ENCODE measurements around the gene MYO10.

Gene MYO10

DNA sequence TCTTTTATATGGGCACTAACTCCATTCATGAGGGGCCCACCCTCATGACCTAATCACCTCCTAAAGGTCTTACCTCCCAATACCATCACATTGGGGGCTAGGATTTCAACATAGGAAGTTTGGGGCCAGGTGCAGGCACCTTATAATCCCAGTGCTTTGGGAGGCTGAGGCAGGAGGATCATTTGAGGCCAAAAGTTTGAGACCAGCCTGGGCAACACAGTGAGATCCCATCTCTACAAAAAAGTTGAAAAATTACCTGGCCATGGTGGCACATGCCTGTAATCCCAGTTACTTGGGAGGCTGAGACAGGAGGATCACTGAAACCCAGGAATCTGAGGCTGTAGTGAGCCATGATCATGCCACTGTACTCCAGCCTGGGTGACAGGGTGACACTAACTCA lies 76.7 kb downstream of the MYO10 start:
- TF ChIP-seq, protein P1, sequence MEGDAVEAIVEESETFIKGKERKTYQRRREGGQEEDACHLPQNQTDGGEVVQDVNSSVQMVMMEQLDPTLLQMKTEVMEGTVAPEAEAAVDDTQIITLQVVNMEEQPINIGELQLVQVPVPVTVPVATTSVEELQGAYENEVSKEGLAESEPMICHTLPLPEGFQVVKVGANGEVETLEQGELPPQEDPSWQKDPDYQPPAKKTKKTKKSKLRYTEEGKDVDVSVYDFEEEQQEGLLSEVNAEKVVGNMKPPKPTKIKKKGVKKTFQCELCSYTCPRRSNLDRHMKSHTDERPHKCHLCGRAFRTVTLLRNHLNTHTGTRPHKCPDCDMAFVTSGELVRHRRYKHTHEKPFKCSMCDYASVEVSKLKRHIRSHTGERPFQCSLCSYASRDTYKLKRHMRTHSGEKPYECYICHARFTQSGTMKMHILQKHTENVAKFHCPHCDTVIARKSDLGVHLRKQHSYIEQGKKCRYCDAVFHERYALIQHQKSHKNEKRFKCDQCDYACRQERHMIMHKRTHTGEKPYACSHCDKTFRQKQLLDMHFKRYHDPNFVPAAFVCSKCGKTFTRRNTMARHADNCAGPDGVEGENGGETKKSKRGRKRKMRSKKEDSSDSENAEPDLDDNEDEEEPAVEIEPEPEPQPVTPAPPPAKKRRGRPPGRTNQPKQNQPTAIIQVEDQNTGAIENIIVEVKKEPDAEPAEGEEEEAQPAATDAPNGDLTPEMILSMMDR (IDR thresholded peaks at IDR 0.05; ENCODE audit: low read depth, low read length), result no peak
- no peak for DNase-seq (ENCODE audit: low read depth in 2 of 2)
- no peak overlapping the region for H3K4me3 ChIP-seq (replicated peaks in 1 of 2; ENCODE audit: low read depth in 2 of 2, low read length in 2 of 2)

DNA sequence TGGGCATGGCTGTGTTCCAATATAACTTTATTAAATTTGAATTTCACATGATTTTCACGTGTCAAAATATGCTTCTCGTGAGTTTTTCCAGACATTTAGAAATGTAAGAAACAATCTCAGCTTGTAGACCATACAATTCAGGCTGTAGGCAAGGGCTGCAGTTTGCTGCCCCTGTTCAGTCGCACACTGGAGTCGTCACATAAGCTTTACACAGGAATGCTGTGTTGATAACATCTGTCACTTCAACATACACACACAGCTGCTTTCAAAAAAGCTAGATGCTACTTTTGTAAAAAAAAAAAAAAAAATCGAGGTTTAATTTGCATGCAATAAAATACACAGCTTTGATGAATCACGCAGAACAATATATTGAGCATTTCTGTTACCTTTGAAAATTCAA lies 77.9 kb downstream of the MYO10 start:
- DNase-seq (ENCODE audit: low read depth in 2 of 2), result no peak
- no peak overlapping the region for H3K4me3 ChIP-seq (replicated peaks in 1 of 2; ENCODE audit: low read depth in 2 of 2, low read length in 2 of 2)
- TF ChIP-seq, protein P1 (IDR thresholded peaks at IDR 0.05; ENCODE audit: low read depth, low read length), result no peak

DNA sequence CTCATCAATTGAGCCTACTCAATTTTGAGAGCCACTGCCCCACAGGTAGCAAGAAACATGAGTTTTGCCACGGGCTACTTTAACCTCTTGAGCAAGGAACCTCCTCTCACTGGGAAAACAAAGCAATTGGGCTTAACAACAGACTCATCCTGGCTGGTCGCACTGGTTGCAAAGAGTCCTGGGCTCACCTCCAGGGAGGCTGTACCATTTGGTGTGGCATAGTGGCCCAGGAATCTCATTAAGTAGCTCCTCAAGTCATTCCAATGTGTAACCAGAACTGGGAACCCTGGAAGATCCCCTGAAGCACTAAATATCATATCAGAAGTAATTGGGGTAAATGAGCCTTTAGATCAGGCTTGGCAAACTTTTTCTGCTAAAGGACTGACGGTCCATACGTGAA lies 78.5 kb downstream of the MYO10 start:
- no peak overlapping the region for H3K4me3 ChIP-seq (replicated peaks in 1 of 2; ENCODE audit: low read depth in 2 of 2, low read length in 2 of 2)
- DNase-seq (ENCODE audit: low read depth in 2 of 2), result no peak
- TF ChIP-seq, protein P1 (IDR thresholded peaks at IDR 0.05; ENCODE audit: low read depth, low read length), result no peak

DNA sequence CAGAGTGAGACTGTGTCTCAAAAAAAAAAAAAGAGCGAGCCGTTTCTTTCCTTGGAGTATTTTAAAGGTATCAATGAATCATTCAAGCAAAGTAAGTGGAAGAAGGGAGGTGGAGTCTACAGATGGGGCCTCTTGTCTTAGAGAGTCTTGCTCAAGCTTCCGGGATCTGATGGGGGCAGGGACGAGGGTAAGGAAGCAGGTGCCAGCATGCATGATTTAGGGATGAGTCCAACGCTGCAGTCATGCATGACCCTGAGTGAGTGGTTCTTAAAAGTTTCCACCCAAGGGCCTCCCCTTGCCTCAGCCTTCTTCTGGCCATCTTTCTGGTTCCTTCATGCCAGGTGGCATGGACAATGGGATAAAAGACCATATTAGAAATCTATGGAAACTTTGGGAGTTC lies 79.6 kb downstream of the MYO10 start:
- peak in 1 of 2 donors; percentile 79 for DNase-seq (ENCODE audit: low read depth in 2 of 2)
- no peak overlapping the region for H3K4me3 ChIP-seq (replicated peaks in 1 of 2; ENCODE audit: low read depth in 2 of 2, low read length in 2 of 2)
- TF ChIP-seq, protein P1 (IDR thresholded peaks at IDR 0.05; ENCODE audit: low read depth, low read length), result no peak

DNA sequence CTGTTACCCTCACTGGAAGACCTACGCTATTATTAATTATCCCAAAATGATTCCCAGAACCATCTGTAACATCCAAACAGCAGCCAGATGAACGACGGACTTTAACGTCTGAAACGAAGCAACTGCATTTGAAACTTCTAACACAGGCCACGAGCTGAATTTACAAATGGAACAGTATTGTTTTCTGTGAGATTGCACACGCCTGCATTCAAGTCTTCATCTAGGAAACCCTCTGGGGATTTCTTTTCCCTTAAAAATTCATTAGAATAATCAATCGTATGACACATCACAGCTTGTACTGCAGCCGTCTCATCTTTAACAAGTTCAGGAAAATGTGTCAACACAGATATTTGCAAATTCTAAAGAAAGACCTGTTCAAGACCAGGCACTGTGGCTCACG lies 80.2 kb downstream of the MYO10 start:
- TF ChIP-seq, protein P1 (IDR thresholded peaks at IDR 0.05; ENCODE audit: low read depth, low read length), result no peak
- no peak for DNase-seq (ENCODE audit: low read depth in 2 of 2)
- H3K4me3 ChIP-seq (replicated peaks in 1 of 2; ENCODE audit: low read depth in 2 of 2, low read length in 2 of 2), result no peak overlapping the region

DNA sequence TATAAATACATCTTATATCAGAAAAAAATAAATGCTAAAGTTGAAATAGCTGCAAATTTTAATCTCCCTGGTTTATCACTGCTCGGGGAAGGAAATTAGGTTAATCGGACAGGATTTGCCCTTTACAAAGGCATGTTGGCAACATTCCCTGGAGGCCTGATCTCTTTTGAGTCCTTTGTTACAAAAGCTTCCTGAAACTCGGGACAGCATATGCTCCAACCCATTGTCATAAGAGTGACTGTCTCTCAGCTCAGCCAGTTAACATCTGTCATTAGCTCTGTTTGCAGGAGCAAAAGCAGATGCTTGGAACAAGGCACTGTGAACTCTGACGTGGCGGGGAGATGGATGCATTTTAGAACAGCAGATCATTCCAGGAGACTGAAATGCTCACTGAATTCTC lies 80.6 kb downstream of the MYO10 start:
- peak; percentile 57 to 74 for DNase-seq (ENCODE audit: low read depth in 2 of 2)
- TF ChIP-seq, protein P1 (IDR thresholded peaks at IDR 0.05; ENCODE audit: low read depth, low read length), result no peak

DNA sequence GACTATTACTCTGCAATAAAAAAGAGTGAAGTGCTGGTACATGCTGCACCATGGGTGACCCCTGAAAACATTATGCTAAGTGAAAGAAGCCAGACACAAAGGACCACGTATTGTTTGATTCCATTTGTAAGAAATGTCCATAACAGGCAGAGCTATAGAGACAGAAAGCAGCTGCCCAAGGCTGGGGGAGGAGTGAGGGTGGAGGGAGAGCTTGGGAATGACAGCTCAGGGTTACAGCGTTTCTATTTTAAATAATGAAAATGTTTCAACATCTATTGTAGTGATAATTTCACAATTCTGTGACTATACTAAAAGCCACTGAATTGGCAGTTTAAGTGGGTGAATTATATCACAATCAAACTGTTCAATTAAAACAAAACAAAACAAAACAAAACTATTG lies 81.7 kb downstream of the MYO10 start:
- no peak overlapping the region for H3K4me3 ChIP-seq (replicated peaks in 1 of 2; ENCODE audit: low read depth in 2 of 2, low read length in 2 of 2)
- TF ChIP-seq, protein P1 (IDR thresholded peaks at IDR 0.05; ENCODE audit: low read depth, low read length), result no peak
- DNase-seq (ENCODE audit: low read depth in 2 of 2), result peak; percentile 41 to 51

More for the DNA sequence above, 80.6 kb downstream of the MYO10 start:
- H3K4me3 ChIP-seq (replicated peaks in 1 of 2; ENCODE audit: low read depth in 2 of 2, low read length in 2 of 2), result no peak overlapping the region

Measured in cardiac fibroblast (primary cell).